Testis (tissue), 3 donors: ENCODE results near the gene TRIM37. TPM values are rescaled to one million over a fixed set of nuclear protein-coding genes. Genes with fewer than 3 reads are reported as not detected.

Experiments used
- DNase-seq: peaks from one replicate; pipeline ENCODE4 v3.0.0-alpha.2; 2019
- H3K27ac ChIP-seq, 2 donors: fragments of 200-600 bp; sonication (generic); one replicate each; pipeline ENCODE4 v1.5.1; 2019
- H3K27me3 ChIP-seq: fragments of 200-600 bp; sonication (generic); one replicate; pipeline ENCODE4 v1.5.1; 2019
- H3K36me3 ChIP-seq: fragments of 200-600 bp; sonication (generic); one replicate; pipeline ENCODE4 v1.5.1; 2017; ENCODE audit warnings: low read depth; ENCODE audit errors: missing control alignments
- H3K4me1 ChIP-seq: fragments of 200-600 bp; sonication (generic); one replicate; pipeline ENCODE4 v1.5.1; 2019
- H3K4me3 ChIP-seq, 2 donors: fragments of 200-600 bp; sonication (generic); one replicate each; pipeline ENCODE4 v1.5.1; 2017 to 2019
- H3K9me3 ChIP-seq: fragments of 200-600 bp; sonication (generic); one replicate; pipeline ENCODE4 v1.5.1; 2017
- POLR2A ChIP-seq: fragments of 450-650 bp; IDR thresholded peaks from one replicate; pipeline ENCODE4 v1.6.1; 2017; ENCODE audit warnings: antibody characterized with exemption, mild to moderate bottlenecking, moderate library complexity
- WGBS, 2 donors: methylation state at CpG; one replicate each; pipeline ENCODE4 v1.1.5; 2018; 5-methylcytosine and 5-hydroxymethylcytosine counted together
- intact Hi-C: fragments of 100-400 bp; cut with DNase I; formaldehyde crosslinking; loops from one replicate; pipeline ENCODE4 v1.15.1; 2023; ENCODE audit warnings: low total_unique reads
- polyA plus RNA-seq: library from polyadenylated mRNA; stranded (reverse); fragments of 350-450 nt; fragmentation: Illumina TruSeq; extraction: RNeasy Lipid Tissue Mini Kit (QIAGEN cat#74804); gene quantifications from one replicate; pipeline ENCODE4 v1.2.3, GENCODE V29; 2014; ENCODE audit warnings: low read depth, low replicate concordance; ENCODE audit not compliant: insufficient read depth
- total RNA-seq, 2 donors: library from RNA; depleted of rRNA; stranded (reverse); fragments of >200 nt; gene quantifications; one replicate each; pipeline ENCODE4 v1.2.3, GENCODE V29; 2016
- TF ChIP-seq, protein P1 (sequence below), 3 experiments: fragments of 450-650 bp in 2 of 3; fragments of 200-600 bp in 1 of 3; sonication (generic) in 1 of 3; IDR thresholded peaks; one replicate each; pipeline ENCODE4 v1.5.1; 2016 to 2019; ENCODE audit warnings: antibody characterized with exemption in 3 of 3, mild to moderate bottlenecking in 2 of 3, moderate library complexity in 1 of 3

Gene TRIM37
- total and polyA plus RNA-seq, 3 donors from 2014 or later = 98.5 to 149 (median 119) TPM

- no peaks in the 10 kb centered on the region for H3K9me3 ChIP-seq
- no peaks in the 10 kb centered on the region for H3K4me1 ChIP-seq
- H3K27me3 ChIP-seq = no peaks in the 10 kb centered on the region
- H3K4me3 ChIP-seq = no peak overlapping the region
- no peaks in the 10 kb centered on the region for H3K36me3 ChIP-seq
- no peak for DNase-seq
- intact Hi-C loops = no loop called here
- no peak overlapping the region for H3K27ac ChIP-seq
- WGBS, 2 donors = 93 to 97% methylated on average over 1 of the region's 1 CpG
- TF ChIP-seq, protein P1, sequence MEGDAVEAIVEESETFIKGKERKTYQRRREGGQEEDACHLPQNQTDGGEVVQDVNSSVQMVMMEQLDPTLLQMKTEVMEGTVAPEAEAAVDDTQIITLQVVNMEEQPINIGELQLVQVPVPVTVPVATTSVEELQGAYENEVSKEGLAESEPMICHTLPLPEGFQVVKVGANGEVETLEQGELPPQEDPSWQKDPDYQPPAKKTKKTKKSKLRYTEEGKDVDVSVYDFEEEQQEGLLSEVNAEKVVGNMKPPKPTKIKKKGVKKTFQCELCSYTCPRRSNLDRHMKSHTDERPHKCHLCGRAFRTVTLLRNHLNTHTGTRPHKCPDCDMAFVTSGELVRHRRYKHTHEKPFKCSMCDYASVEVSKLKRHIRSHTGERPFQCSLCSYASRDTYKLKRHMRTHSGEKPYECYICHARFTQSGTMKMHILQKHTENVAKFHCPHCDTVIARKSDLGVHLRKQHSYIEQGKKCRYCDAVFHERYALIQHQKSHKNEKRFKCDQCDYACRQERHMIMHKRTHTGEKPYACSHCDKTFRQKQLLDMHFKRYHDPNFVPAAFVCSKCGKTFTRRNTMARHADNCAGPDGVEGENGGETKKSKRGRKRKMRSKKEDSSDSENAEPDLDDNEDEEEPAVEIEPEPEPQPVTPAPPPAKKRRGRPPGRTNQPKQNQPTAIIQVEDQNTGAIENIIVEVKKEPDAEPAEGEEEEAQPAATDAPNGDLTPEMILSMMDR (IDR thresholded peaks at IDR 0.05) = no peak
- TF ChIP-seq POLR2A = no peak
These were observed 36.8 kb downstream of the TRIM37 start for GRCh38 chr17:59069856-59070255.

GRCh38 chr17:59067756-59068155 is 38.9 kb downstream of the TRIM37 start:
- H3K36me3 ChIP-seq = no peaks in the 10 kb centered on the region
- 96 to 97% methylated on average over 6 of the region's 6 CpGs for WGBS, 2 donors
- intact Hi-C loops = no loop called here

DNA sequence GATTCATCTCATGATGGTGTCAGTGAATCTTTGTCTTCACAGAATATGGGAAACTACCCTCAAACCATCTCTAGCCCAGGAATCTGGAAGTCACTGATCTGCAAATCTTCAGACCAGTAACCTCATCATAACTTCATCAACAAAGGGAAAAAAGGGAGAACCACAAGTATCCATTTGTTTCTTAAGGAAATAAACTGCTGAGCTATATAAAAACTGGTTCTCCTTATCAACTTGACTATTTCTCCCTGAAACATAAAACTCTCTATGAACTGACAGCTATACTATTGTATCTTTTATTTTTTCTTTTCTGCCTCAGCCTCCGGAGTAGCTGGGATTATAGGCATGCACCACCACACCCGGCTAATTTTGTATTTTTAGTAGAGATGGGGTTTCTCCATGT is 39.3 kb downstream of the TRIM37 start:
- WGBS, 2 donors = 73 to 79% methylated on average over 2 of the region's 2 CpGs
- Histone ChIP-seq H3K36me3 (no peaks in the 10 kb centered on the region), H3K27ac (no peak overlapping the region), H3K27me3 (no peaks in the 10 kb centered on the region), H3K4me3 (no peak overlapping the region), H3K9me3 (no peaks in the 10 kb centered on the region), H3K4me1 (no peaks in the 10 kb centered on the region)
- DNase-seq = no peak
- intact Hi-C loops = no loop called here
- TF ChIP-seq POLR2A = no peak
- TF ChIP-seq, protein P1 (IDR thresholded peaks at IDR 0.05) = no peak

More at GRCh38 chr17:59067756-59068155, 38.9 kb downstream of the TRIM37 start:
- no peaks in the 10 kb centered on the region for H3K4me1 ChIP-seq
- no peaks in the 10 kb centered on the region for H3K27me3 ChIP-seq
- H3K27ac ChIP-seq = no peak overlapping the region
- H3K4me3 ChIP-seq = no peak overlapping the region
- TF ChIP-seq, protein P1 (IDR thresholded peaks at IDR 0.05) = no peak
- no peak for TF ChIP-seq POLR2A
- no peak for DNase-seq
- no peaks in the 10 kb centered on the region for H3K9me3 ChIP-seq

- Histone ChIP-seq H3K9me3 (no peaks in the 10 kb centered on the region), H3K36me3 (no peaks in the 10 kb centered on the region), H3K4me3 (no peak overlapping the region), H3K27ac (no peak overlapping the region), H3K27me3 (no peaks in the 10 kb centered on the region), H3K4me1 (no peaks in the 10 kb centered on the region)
- WGBS, 2 donors = 81 to 94% methylated on average over 2 of the region's 2 CpGs
- no peak for DNase-seq
- TF ChIP-seq, protein P1 (IDR thresholded peaks at IDR 0.05) = no peak
- no peak for TF ChIP-seq POLR2A
- intact Hi-C loops = no loop called here
These were observed 44.2 kb downstream of the TRIM37 start for GRCh38 chr17:59062509-59062908.

DNA sequence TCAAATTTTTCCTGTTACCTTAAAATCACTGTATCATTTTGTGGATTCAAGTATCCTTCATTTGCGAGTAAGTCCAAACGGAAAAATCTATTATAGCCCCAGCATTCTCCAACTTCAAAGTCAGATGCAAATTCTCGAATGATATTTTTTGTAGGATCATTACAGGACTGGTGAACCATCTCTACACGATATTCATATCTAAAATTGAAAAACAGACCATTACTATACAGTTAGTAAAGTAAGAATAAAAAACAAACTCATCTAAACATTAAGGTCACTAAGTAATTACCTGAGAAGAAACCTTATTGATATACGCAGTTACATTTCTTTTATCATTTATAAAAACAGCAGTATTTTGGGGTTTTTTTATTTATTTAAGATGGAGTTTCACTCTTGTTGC is 49.8 kb downstream of the TRIM37 start:
- Histone ChIP-seq H3K27me3 (no peaks in the 10 kb centered on the region), H3K36me3 (no peaks in the 10 kb centered on the region), H3K4me1 (no peaks in the 10 kb centered on the region), H3K4me3 (no peak overlapping the region), H3K27ac (no peak overlapping the region), H3K9me3 (no peaks in the 10 kb centered on the region)
- DNase-seq = no peak
- intact Hi-C loops = no loop called here
- TF ChIP-seq, protein P1 (IDR thresholded peaks at IDR 0.05) = no peak
- no peak for TF ChIP-seq POLR2A
- WGBS, 2 donors = 93 to 95% methylated on average over 5 of the region's 5 CpGs
